HCT116 (cell line): ENCODE results near the gene FADS1. TPM values are rescaled to one million over a fixed set of nuclear protein-coding genes. Genes with fewer than 3 reads are reported as not detected.

Source experiments
- ATAC-seq: fragments of 200-7000 bp; cut with Tn5 transposase; 2 replicates; pipeline ENCODE4 v1.9.1; 2020; ENCODE audit warnings: mild to moderate bottlenecking, moderate library complexity
- BruUV-seq: library from RNA; stranded (reverse); fragments of 400-500 nt; replicated peaks from 2 replicates; lab custom pipeline; 2021; lab: Mats Ljungman, UMichigan
- CTCF ChIA-PET: fragments of 300-600 bp; sonication (Branson Sonifier 250); formaldehyde crosslinking; loops from one replicate; lab custom pipeline; 2021; ENCODE audit warnings: antibody characterized with exemption; lab: Charles Lee
- POLR2A ChIA-PET: fragments of 300-600, 350-600 bp; sonication (Branson Sonifier 250); formaldehyde crosslinking; loops from one replicate; lab custom pipeline; 2021; ENCODE audit warnings: antibody characterized with exemption; lab: Charles Lee
- RAD21 ChIA-PET, 2 experiments: fragments of 300-600 bp; sonication (Branson Sonifier 250); formaldehyde crosslinking; loops; one replicate each; lab custom pipeline; 2023; ENCODE audit warnings: low total read pairs in 2 of 2; ENCODE audit not compliant: uncharacterized antibody in 2 of 2, unreplicated experiment in 2 of 2, low non-redundant PET in 1 of 2; lab: Charles Lee
- DNase-seq: peaks from one replicate; pipeline ENCODE4 v3.0.0-alpha.2; 2010; ENCODE audit warnings: low read depth, low spot score
- H2AFZ ChIP-seq: fragments of 200-600 bp; shearing (Covaris generic), sonication (generic); 2 replicates; pipeline ENCODE4 v1.6.1; 2017; ENCODE audit warnings: low read depth, mixed run types, mixed read lengths, antibody characterized with exemption, low read length; ENCODE audit not compliant: poor library complexity, severe bottlenecking
- H3K27ac ChIP-seq: 2 replicates; pipeline ENCODE4 v1.5.1; 2012; ENCODE audit warnings: low read depth, low read length
- H3K27me3 ChIP-seq: fragments of 200-600 bp; sonication (generic); 2 replicates; pipeline ENCODE4 v1.6.1; 2016; ENCODE audit warnings: mixed run types, low read length, mixed read lengths; ENCODE audit not compliant: insufficient read depth
- H3K36me3 ChIP-seq, 2 experiments: fragments of 200-500 bp in 1 of 2; fragments of 200-600 bp in 1 of 2; sonication (Bioruptor generic) in 1 of 2; sonication (generic) in 1 of 2; 2 replicates each; pipeline versions ENCODE4 v1.5.1 to v1.6.1; 2014 to 2016; ENCODE audit warnings: low read length in 2 of 2, inconsistent platforms in 1 of 2, mixed read lengths in 1 of 2, mixed run types in 1 of 2; ENCODE audit not compliant: insufficient read depth in 2 of 2, control insufficient read depth in 1 of 2
- H3K4me1 ChIP-seq, 2 experiments: fragments of 200-600 bp in 1 of 2; sonication (generic) in 1 of 2; 2 replicates each; pipeline versions ENCODE4 v1.5.1 to v1.6.1; 2012 to 2017; ENCODE audit warnings: low read length in 2 of 2, inconsistent platforms in 1 of 2, mild to moderate bottlenecking in 1 of 2, mixed read lengths in 1 of 2, mixed run types in 1 of 2, moderate library complexity in 1 of 2; ENCODE audit not compliant: insufficient read depth in 2 of 2, control insufficient read depth in 1 of 2
- H3K4me2 ChIP-seq: fragments of 200-600 bp; sonication (generic); 2 replicates; pipeline ENCODE4 v1.6.1; 2017; ENCODE audit warnings: mixed run types, low read length, mixed read lengths
- H3K4me3 ChIP-seq, 2 experiments: fragments of 200-600 bp in 1 of 2; sonication (generic) in 1 of 2; replicated peaks in 1 of 2; 2 replicates each; pipeline ENCODE4 v1.5.1; 2011 to 2016; ENCODE audit warnings: low read length in 2 of 2, control low read depth in 1 of 2, low read depth in 1 of 2, mild to moderate bottlenecking in 1 of 2, mixed read lengths in 1 of 2, mixed run types in 1 of 2
- H3K79me2 ChIP-seq: fragments of 200-600 bp; sonication (generic); 2 replicates; pipeline ENCODE4 v1.6.1; 2017; ENCODE audit warnings: mild to moderate bottlenecking, mixed run types, low read length, moderate library complexity, mixed read lengths; ENCODE audit not compliant: insufficient read depth
- H3K9ac ChIP-seq: fragments of 200-600 bp; sonication (generic); 2 replicates; pipeline ENCODE4 v1.6.1; 2016; ENCODE audit warnings: low read length, mixed read lengths
- H3K9me2 ChIP-seq: fragments of 200-600 bp; sonication (generic), shearing (Covaris generic); 2 replicates; pipeline ENCODE4 v1.6.1; 2017; ENCODE audit warnings: mixed run types, mild to moderate bottlenecking, moderate library complexity; ENCODE audit not compliant: insufficient read depth
- H3K9me3 ChIP-seq, 2 experiments: fragments of 200-500 bp in 1 of 2; fragments of 200-600 bp in 1 of 2; sonication (Bioruptor generic) in 1 of 2; sonication (generic) in 1 of 2; 2 replicates each; pipeline ENCODE4 v1.6.1; 2014 to 2017; ENCODE audit warnings: low read length in 2 of 2, mixed read lengths in 2 of 2, inconsistent platforms in 1 of 2, low read depth in 1 of 2, mild to moderate bottlenecking in 1 of 2, mixed run types in 1 of 2, moderate library complexity in 1 of 2; ENCODE audit not compliant: control insufficient read depth in 1 of 2, insufficient read depth in 1 of 2
- H4K20me1 ChIP-seq: fragments of 200-600 bp; sonication (generic), shearing (Covaris generic); 2 replicates; pipeline ENCODE4 v1.6.1; 2017; ENCODE audit warnings: mixed run types, mild to moderate bottlenecking, moderate library complexity; ENCODE audit not compliant: insufficient read depth
- ATF3 ChIP-seq: IDR thresholded peaks from 2 replicates; pipeline ENCODE4 v1.6.1; 2012
- CEBPB ChIP-seq: IDR thresholded peaks from 2 replicates; pipeline ENCODE4 v1.6.1; 2012; ENCODE audit warnings: low read depth
- EGR1 ChIP-seq: IDR thresholded peaks from 2 replicates; pipeline ENCODE4 v1.6.1; 2012; ENCODE audit warnings: low read depth
- ELF1 ChIP-seq: IDR thresholded peaks from 2 replicates; pipeline ENCODE4 v1.6.1; 2012; ENCODE audit warnings: low read depth, borderline replicate concordance
- EZH2 ChIP-seq: fragments of 200-600 bp; sonication (generic); IDR thresholded peaks from 2 replicates; pipeline ENCODE4 v1.6.1; 2017; ENCODE audit warnings: antibody characterized with exemption, mixed run types
- FOSL1 ChIP-seq: IDR thresholded peaks from 2 replicates; pipeline ENCODE4 v1.6.1; 2012; ENCODE audit warnings: low read depth
- POLR2A ChIP-seq: IDR thresholded peaks from 2 replicates; pipeline ENCODE4 v1.7.0; 2011; ENCODE audit warnings: borderline replicate concordance; ENCODE audit not compliant: insufficient read depth, insufficient read length; ENCODE audit errors: extremely low read depth
- POLR2AphosphoS5 ChIP-seq: IDR thresholded peaks from 2 replicates; pipeline ENCODE4 v1.6.1; 2011; ENCODE audit warnings: mild to moderate bottlenecking, low read depth, low read length, moderate library complexity
- REST ChIP-seq: IDR thresholded peaks from 2 replicates; pipeline ENCODE4 v1.6.1; 2012; ENCODE audit warnings: low read depth
- SP1 ChIP-seq: IDR thresholded peaks from 2 replicates; pipeline ENCODE4 v1.6.1; 2012; ENCODE audit warnings: low read depth
- SRF ChIP-seq: IDR thresholded peaks from 2 replicates; pipeline ENCODE4 v1.6.1; 2012; ENCODE audit warnings: low read depth
- YY1 ChIP-seq: IDR thresholded peaks from 2 replicates; pipeline ENCODE4 v1.6.1; 2011; ENCODE audit warnings: low read length, low read depth, moderate library complexity, mild to moderate bottlenecking; ENCODE audit not compliant: insufficient replicate concordance; ENCODE audit errors: extremely low read depth
- intact Hi-C: fragments of 100-400 bp; cut with micrococcal nuclease; formaldehyde crosslinking; loops from 2 replicates; pipeline ENCODE4 v1.10.0; 2022
- total RNA-seq: library from RNA; stranded (reverse); gene quantifications from one replicate; pipeline ENCODE4 v1.2.1, GENCODE V29; 2021; ENCODE audit not compliant: unreplicated experiment

The FADS1 gene
- total RNA-seq, 1 experiment from 2014 or later: 56.6 TPM

- Histone ChIP-seq H3K9ac (no peak overlapping the region), H3K9me3 (no peaks in the 10 kb centered on the region), H3K4me3 (no peak overlapping the region), H3K36me3 (no peaks in the 10 kb centered on the region), H3K27me3 (no peaks in the 10 kb centered on the region), H3K79me2 (peaks cover 33% of the 10 kb centered on the region; the same call in 1 of the 2 replicates), H3K4me2 (peak overlapping the region; percentile 54), H3K27ac (no peak overlapping the region), H4K20me1 (no peaks in the 10 kb centered on the region), H2AFZ (no peak overlapping the region), H3K4me1 (peaks cover 18 to 51% of the 10 kb centered on the region in 2 experiments), H3K9me2 (no peaks in the 10 kb centered on the region)
- RAD21 ChIA-PET: no interaction called here
- CTCF ChIA-PET: interaction anchor here (0.8 to 1.6 kb wide), 5 partner anchors 11 to 137 kb away, joined by 3 to 4 read pairs (median 3); no protein-coding TSS in a partner anchor
- ATAC-seq (no peak), DNase-seq (no peak)
- POLR2A ChIA-PET: no interaction called here
- no TSS peak for BruUV-seq
- TF ChIP-seq CEBPB (no peak), FOSL1 (no peak)
- intact Hi-C loops: no loop called here
Measured at GRCh38 chr11:61762223-61762615, 54.6 kb downstream of the FADS1 start.

- no peaks in the 10 kb centered on the region for H4K20me1 ChIP-seq
- TF ChIP-seq EZH2: no peak
- TF ChIP-seq POLR2A: no peak
- no peak for TF ChIP-seq SRF
- no peak for TF ChIP-seq CEBPB
- no peak for TF ChIP-seq EGR1
- no peak for TF ChIP-seq POLR2AphosphoS5
- no peak for TF ChIP-seq YY1
- no peak for TF ChIP-seq FOSL1
- no peak for TF ChIP-seq REST
- TF ChIP-seq ATF3: no peak
- no peak for TF ChIP-seq ELF1
- no peak for TF ChIP-seq SP1
- TF ChIP-seq, all 23 proteins: peak for 0
- no TSS peak for BruUV-seq
- peaks cover 37% of the 10 kb centered on the region; the same call in 1 of the 2 replicates for H3K79me2 ChIP-seq
- no peaks in the 10 kb centered on the region for H3K27me3 ChIP-seq
- DNase-seq (no peak), ATAC-seq (no peak)
- ChIA-PET CTCF (interaction anchor here (0.8 to 1.6 kb wide), 5 partner anchors 11 to 137 kb away, joined by 3 to 4 read pairs (median 3); no protein-coding TSS in a partner anchor), POLR2A (no interaction called here), RAD21 (no interaction called here)
- H3K4me3 ChIP-seq: no peak overlapping the region
- no peaks in the 10 kb centered on the region for H3K36me3 ChIP-seq
- intact Hi-C loops: no loop called here
- no peaks in the 10 kb centered on the region for H3K9me2 ChIP-seq
- H2AFZ ChIP-seq: no peak overlapping the region
- H3K9ac ChIP-seq: no peak overlapping the region; the same call in 1 of the 2 replicates
- peaks cover 23 to 57% of the 10 kb centered on the region in 2 experiments for H3K4me1 ChIP-seq
- H3K27ac ChIP-seq: no peak overlapping the region
- no peaks in the 10 kb centered on the region for H3K9me3 ChIP-seq
- peak overlapping the region; percentile 54 for H3K4me2 ChIP-seq
Measured at GRCh38 chr11:61761440-61762222, 55.2 kb downstream of the FADS1 start.
